ENCODE results near the gene REEP1. TPM values are rescaled to one million over a fixed set of nuclear protein-coding genes. Genes with fewer than 3 reads are reported as not detected.
A peak's percentile ranks its signal among the peaks of the same experiment; 100 is the strongest.

Gene REEP1
- total and polyA plus RNA-seq, 2 of the 4 experiments (the other 2 are of a cell fraction): under 0.01 to 0.03 TPM

DNA sequence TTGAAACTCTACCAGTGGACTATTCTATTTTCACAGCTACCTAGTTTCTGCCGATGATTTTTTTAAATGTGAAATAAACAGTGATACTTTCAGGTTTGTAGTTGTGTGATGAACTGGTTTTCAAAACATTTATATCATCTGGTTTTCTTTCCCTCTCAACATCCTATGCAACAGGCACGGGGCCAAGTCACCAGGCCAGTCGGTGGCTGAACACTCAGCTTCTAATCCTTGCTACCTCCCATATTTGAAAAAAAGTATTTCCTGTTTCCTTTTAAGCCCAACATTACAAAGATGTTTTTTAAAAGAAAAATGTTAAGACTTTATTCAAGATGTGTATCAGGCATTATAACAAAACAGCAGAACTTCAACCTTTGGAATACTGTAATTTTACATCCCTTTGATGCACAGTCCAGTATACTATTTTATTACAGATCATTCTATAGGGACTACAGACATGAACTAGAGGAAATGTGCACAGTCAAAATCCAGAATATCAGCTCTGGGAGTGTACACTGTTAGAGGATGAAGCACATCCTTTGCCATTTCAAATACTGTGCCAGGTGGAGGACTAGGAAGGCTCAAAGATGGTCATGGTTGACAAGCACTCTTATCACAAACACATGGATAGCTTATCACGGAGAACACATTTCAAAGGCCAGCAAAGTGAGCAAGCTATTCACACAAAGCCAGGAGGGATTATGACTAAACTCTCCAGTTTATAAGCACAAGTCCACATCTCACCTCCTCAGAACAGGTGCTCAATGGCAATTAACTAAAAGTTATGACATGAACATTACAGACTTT is 123.5 kb downstream of the REEP1 start:
- in situ Hi-C loops (cut with MboI; ENCODE audit: low sequenced_read_pairs) (no loop called here), dilution Hi-C loops (cut with HindIII; ENCODE audit: low sequenced_read_pairs, unreplicated experiment) (no loop called here), intact Hi-C loops (cut with micrococcal nuclease) (no loop called here)
- 75% methylated on average over 1 of the region's 4 CpGs; no CpG with 5 or more reads in 1 of the 2 experiments for WGBS, 2 experiments (ENCODE audit: extremely low coverage in 2 of 2, insufficient read length in 1 of 2)
- H2BK15ac ChIP-seq (ENCODE audit: low read depth, low read length): no peak overlapping the region
- H3K14ac ChIP-seq (replicated peaks; ENCODE audit: low read depth, low read length): no peak overlapping the region
- no peak overlapping the region for H3K56ac ChIP-seq (ENCODE audit: extremely low read depth, insufficient read depth, low read length)
- no peaks in the 10 kb centered on the region; a peak in 1 of 4 replicates for H3K79me1 ChIP-seq (ENCODE audit: low read depth in 1 of 2, low read length in 2 of 2)
- no peak overlapping the region for H4K8ac ChIP-seq (ENCODE audit: low read depth in 2 of 2, low read length in 2 of 2)
- H3K9me1 ChIP-seq (ENCODE audit: insufficient read depth, low read length): no peaks in the 10 kb centered on the region
- H2AK9ac ChIP-seq (replicated peaks; ENCODE audit: low read depth, low read length, poor library complexity): no peak overlapping the region
- H3K27me3 ChIP-seq (ENCODE audit: control insufficient read depth, insufficient read depth, low read length): no peaks in the 10 kb centered on the region
- H2BK20ac ChIP-seq (ENCODE audit: low read depth, low read length): no peak overlapping the region
- POLR2A ChIA-PET (ENCODE audit: unreplicated experiment): no interaction called here
- no peaks in the 10 kb centered on the region for H4K20me1 ChIP-seq (ENCODE audit: insufficient read depth, low read length)
- H3K27ac ChIP-seq (ENCODE audit: insufficient read depth, low read length): no peak overlapping the region
- H2AK5ac ChIP-seq (ENCODE audit: low read depth, low read length): no peak overlapping the region
- no peak overlapping the region for H3K9ac ChIP-seq (ENCODE audit: low read depth, low read length)
- BruUV-seq (replicated peaks): no TSS peak
- no peak overlapping the region for H3K18ac ChIP-seq (ENCODE audit: low read depth, low read length)
- no peak overlapping the region for H3K4ac ChIP-seq (ENCODE audit: low read depth, low read length)
- no peak overlapping the region for H3K23ac ChIP-seq (ENCODE audit: low read depth, low read length)
- no peak overlapping the region for H2BK5ac ChIP-seq (ENCODE audit: low read depth, low read length, poor library complexity, severe bottlenecking)
- no peak overlapping the region for H4K5ac ChIP-seq (ENCODE audit: low read depth, low read length)
- no peak overlapping the region for H2BK120ac ChIP-seq (ENCODE audit: low read depth, low read length)
- no peak overlapping the region for H2AFZ ChIP-seq (replicated peaks; ENCODE audit: low read length, poor library complexity)
- H3K4me3 ChIP-seq (ENCODE audit: insufficient read depth, low read depth, low read length): no peak overlapping the region
- H3K4me2 ChIP-seq (ENCODE audit: low read depth, low read length): no peak overlapping the region
- TF ChIP-seq, protein P1, sequence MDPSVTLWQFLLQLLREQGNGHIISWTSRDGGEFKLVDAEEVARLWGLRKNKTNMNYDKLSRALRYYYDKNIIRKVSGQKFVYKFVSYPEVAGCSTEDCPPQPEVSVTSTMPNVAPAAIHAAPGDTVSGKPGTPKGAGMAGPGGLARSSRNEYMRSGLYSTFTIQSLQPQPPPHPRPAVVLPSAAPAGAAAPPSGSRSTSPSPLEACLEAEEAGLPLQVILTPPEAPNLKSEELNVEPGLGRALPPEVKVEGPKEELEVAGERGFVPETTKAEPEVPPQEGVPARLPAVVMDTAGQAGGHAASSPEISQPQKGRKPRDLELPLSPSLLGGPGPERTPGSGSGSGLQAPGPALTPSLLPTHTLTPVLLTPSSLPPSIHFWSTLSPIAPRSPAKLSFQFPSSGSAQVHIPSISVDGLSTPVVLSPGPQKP (IDR thresholded peaks at IDR 0.05; ENCODE audit: borderline replicate concordance, low read depth, low read length): no peak
- TF ChIP-seq RFX5 (IDR thresholded peaks at IDR 0.05; ENCODE audit: low read depth, low read length) (no peak), CHD1 (IDR thresholded peaks at IDR 0.05; ENCODE audit: low read depth, low read length) (no peak), SMC3 (IDR thresholded peaks at IDR 0.05; ENCODE audit: low read depth, low read length) (no peak), NFE2L2 (IDR thresholded peaks at IDR 0.05; ENCODE audit: low read depth, low read length) (no peak)
- TF ChIP-seq, protein P2, sequence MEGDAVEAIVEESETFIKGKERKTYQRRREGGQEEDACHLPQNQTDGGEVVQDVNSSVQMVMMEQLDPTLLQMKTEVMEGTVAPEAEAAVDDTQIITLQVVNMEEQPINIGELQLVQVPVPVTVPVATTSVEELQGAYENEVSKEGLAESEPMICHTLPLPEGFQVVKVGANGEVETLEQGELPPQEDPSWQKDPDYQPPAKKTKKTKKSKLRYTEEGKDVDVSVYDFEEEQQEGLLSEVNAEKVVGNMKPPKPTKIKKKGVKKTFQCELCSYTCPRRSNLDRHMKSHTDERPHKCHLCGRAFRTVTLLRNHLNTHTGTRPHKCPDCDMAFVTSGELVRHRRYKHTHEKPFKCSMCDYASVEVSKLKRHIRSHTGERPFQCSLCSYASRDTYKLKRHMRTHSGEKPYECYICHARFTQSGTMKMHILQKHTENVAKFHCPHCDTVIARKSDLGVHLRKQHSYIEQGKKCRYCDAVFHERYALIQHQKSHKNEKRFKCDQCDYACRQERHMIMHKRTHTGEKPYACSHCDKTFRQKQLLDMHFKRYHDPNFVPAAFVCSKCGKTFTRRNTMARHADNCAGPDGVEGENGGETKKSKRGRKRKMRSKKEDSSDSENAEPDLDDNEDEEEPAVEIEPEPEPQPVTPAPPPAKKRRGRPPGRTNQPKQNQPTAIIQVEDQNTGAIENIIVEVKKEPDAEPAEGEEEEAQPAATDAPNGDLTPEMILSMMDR (conservative IDR thresholded peaks at IDR 0.05; ENCODE audit: low read depth, low read length): no peak
- peaks cover 19% of the 10 kb centered on the region for H3K36me3 ChIP-seq (ENCODE audit: control insufficient read depth, insufficient read depth, low read length)
- ATAC-seq (ENCODE audit: low read depth): peak; percentile 25; the same call in 1 of the 2 replicates
- peak; percentile 29 for DNase-seq
- no peaks in the 10 kb centered on the region for H3K9me3 ChIP-seq (ENCODE audit: control insufficient read depth, insufficient read depth, low read length)
- CTCF ChIA-PET: no interaction called here
- H3K4me1 ChIP-seq (ENCODE audit: control insufficient read depth, insufficient read depth, low read length): no peaks in the 10 kb centered on the region; the same call in 1 of the 2 replicates
- H4K91ac ChIP-seq (ENCODE audit: insufficient read depth, low read depth, low read length): no peak overlapping the region

Measured in IMR-90 (cell line).